H1 (cell line): ENCODE data around the gene MACF1. TPM values are rescaled to one million over a fixed set of nuclear protein-coding genes. Genes with fewer than 3 reads are reported as not detected.
A peak's percentile ranks its signal among the peaks of the same experiment; 100 is the strongest.

ENCODE experiments used
- ASH2L ChIP-seq: fragments of 200-600, 300-600 bp; sonication (generic); IDR thresholded peaks from one replicate; pipeline ENCODE4 v1.7.1; 2017; ENCODE audit warnings: low read length
- BCL11A ChIP-seq, 2 experiments: IDR thresholded peaks; one replicate each; pipeline ENCODE4 v1.6.1; 2011; ENCODE audit warnings: low read depth in 2 of 2, low read length in 2 of 2, mild to moderate bottlenecking in 2 of 2
- CBX8 ChIP-seq: fragments of 300-800, 300-1000 bp; sonication (generic); IDR thresholded peaks from 2 replicates; pipeline ENCODE4 v1.7.1; 2016; ENCODE audit warnings: low read depth, low read length, borderline replicate concordance
- CHD1 ChIP-seq: IDR thresholded peaks from 2 replicates; pipeline ENCODE4 v1.6.1; 2012; ENCODE audit warnings: low read depth, low read length, improper control_type of control experiment
- EP300 ChIP-seq, 2 experiments: IDR thresholded peaks; 1 replicate in 1 of 2; 2 replicates in 1 of 2; pipeline ENCODE4 v1.6.1; 2011 to 2012; ENCODE audit warnings: low read depth in 2 of 2, low read length in 2 of 2, mild to moderate bottlenecking in 2 of 2, borderline replicate concordance in 1 of 2, inconsistent platforms in 1 of 2, moderate library complexity in 1 of 2
- EZH2 ChIP-seq: fragments of 200-600 bp; sonication (generic); IDR thresholded peaks from 2 replicates; pipeline ENCODE4 v1.7.1; 2012; ENCODE audit warnings: low read depth, mild to moderate bottlenecking, moderate library complexity, low read length, inconsistent platforms; ENCODE audit not compliant: severe bottlenecking
- GTF2F1 ChIP-seq: IDR thresholded peaks from 2 replicates; pipeline ENCODE4 v1.6.1; 2012; ENCODE audit warnings: low read depth, low read length, improper control_type of control experiment, borderline replicate concordance
- HDAC2 ChIP-seq, 2 experiments: fragments of 300-600 bp in 1 of 2; sonication (generic) in 1 of 2; IDR thresholded peaks; 2 replicates each; pipeline ENCODE4 v1.6.1; 2011 to 2012; ENCODE audit warnings: low read depth in 2 of 2, low read length in 2 of 2, mild to moderate bottlenecking in 2 of 2, moderate library complexity in 2 of 2, borderline replicate concordance in 1 of 2, inconsistent platforms in 1 of 2
- HDAC6 ChIP-seq: IDR thresholded peaks from one replicate; pipeline ENCODE4 v1.7.1; 2012; ENCODE audit warnings: low read depth, mild to moderate bottlenecking, inconsistent platforms, low read length, moderate library complexity
- JUN ChIP-seq: IDR thresholded peaks from 2 replicates; pipeline ENCODE4 v1.6.1; 2011; ENCODE audit warnings: low read depth, mild to moderate bottlenecking, improper control_type of control experiment, low read length
- JUND ChIP-seq: IDR thresholded peaks from 2 replicates; pipeline ENCODE4 v1.6.1; 2011; ENCODE audit warnings: mild to moderate bottlenecking, improper control_type of control experiment, low read length
- MAFK ChIP-seq: IDR thresholded peaks from 2 replicates; pipeline ENCODE4 v1.6.1; 2012; ENCODE audit warnings: low read depth, mild to moderate bottlenecking, improper control_type of control experiment, low read length
- NANOG ChIP-seq: IDR thresholded peaks from 2 replicates; pipeline ENCODE4 v1.6.1; 2011; ENCODE audit warnings: low read length, low read depth, mild to moderate bottlenecking, inconsistent platforms; ENCODE audit not compliant: insufficient read depth, poor library complexity, severe bottlenecking
- POLR2A ChIP-seq, 2 experiments: IDR thresholded peaks; 1 replicate in 1 of 2; 2 replicates in 1 of 2; pipeline ENCODE4 v1.6.1; 2011; ENCODE audit warnings: low read depth in 2 of 2, low read length in 2 of 2, mild to moderate bottlenecking in 2 of 2; ENCODE audit errors: control extremely low read depth in 1 of 2
- POU5F1 ChIP-seq: IDR thresholded peaks from 2 replicates; pipeline ENCODE4 v1.6.1; 2011; ENCODE audit warnings: low read depth, mild to moderate bottlenecking, low read length, moderate library complexity
- SIN3A ChIP-seq, 2 experiments: IDR thresholded peaks in 1 of 2; conservative IDR thresholded peaks in 1 of 2; 2 replicates each; pipeline ENCODE4 v1.6.1; 2011 to 2012; ENCODE audit warnings: low read length in 2 of 2, improper control_type of control experiment in 1 of 2, low read depth in 1 of 2, mild to moderate bottlenecking in 1 of 2
- SIX5 ChIP-seq: IDR thresholded peaks from 2 replicates; pipeline ENCODE4 v1.6.1; 2011; ENCODE audit warnings: mild to moderate bottlenecking, low read depth, low read length
- SP1 ChIP-seq: IDR thresholded peaks from 2 replicates; pipeline ENCODE4 v1.6.1; 2011; ENCODE audit warnings: low read depth, low read length
- SRF ChIP-seq: IDR thresholded peaks from 2 replicates; pipeline ENCODE4 v1.6.1; 2011; ENCODE audit warnings: mild to moderate bottlenecking, low read depth, low read length, moderate library complexity
- TAF1 ChIP-seq: IDR thresholded peaks from 2 replicates; pipeline ENCODE4 v1.6.1; 2011; ENCODE audit warnings: mild to moderate bottlenecking, low read depth, low read length
- YY1 ChIP-seq: IDR thresholded peaks from 2 replicates; pipeline ENCODE4 v1.6.1; 2011; ENCODE audit warnings: low read depth, mild to moderate bottlenecking, low read length
- polyA plus RNA-seq, 7 experiments: library from polyadenylated mRNA; depleted of rRNA in 3 of 7; stranded (reverse) in 5 of 7; unstranded in 2 of 7; fragments of >200 nt in 5 of 7; fragments of 200-250 nt in 2 of 7; gene quantifications; 1 replicate in 5 of 7; 2 replicates in 1 of 7; 4 replicates in 1 of 7; pipeline versions ENCODE4 v1.2.1 to v1.2.3, GENCODE V29; 2011 to 2013; ENCODE audit warnings: missing spikeins in 2 of 7, mixed read lengths in 2 of 7
- total RNA-seq: library from RNA; stranded (reverse); fragmentation: NEBNext Ultra II Directional; extraction: Animal tissue kit (Norgen Biotek cat#: 25700); gene quantifications from 2 replicates; pipeline ENCODE4 v1.2.1, GENCODE V29; 2021
- TF ChIP-seq, protein P1 (sequence below): IDR thresholded peaks from 2 replicates; pipeline ENCODE4 v1.6.1; 2012; ENCODE audit warnings: inconsistent platforms
- TF ChIP-seq, protein P2 (sequence below): IDR thresholded peaks from 2 replicates; pipeline ENCODE4 v1.6.1; 2011; ENCODE audit warnings: low read depth, mild to moderate bottlenecking, low read length; ENCODE audit not compliant: insufficient read depth

Gene MACF1
- total and polyA plus RNA-seq, 2 of the 8 experiments (the other 6 are each of a cell fraction or from before 2014, with no cell fraction given): 59.8 to 285 TPM

DNA sequence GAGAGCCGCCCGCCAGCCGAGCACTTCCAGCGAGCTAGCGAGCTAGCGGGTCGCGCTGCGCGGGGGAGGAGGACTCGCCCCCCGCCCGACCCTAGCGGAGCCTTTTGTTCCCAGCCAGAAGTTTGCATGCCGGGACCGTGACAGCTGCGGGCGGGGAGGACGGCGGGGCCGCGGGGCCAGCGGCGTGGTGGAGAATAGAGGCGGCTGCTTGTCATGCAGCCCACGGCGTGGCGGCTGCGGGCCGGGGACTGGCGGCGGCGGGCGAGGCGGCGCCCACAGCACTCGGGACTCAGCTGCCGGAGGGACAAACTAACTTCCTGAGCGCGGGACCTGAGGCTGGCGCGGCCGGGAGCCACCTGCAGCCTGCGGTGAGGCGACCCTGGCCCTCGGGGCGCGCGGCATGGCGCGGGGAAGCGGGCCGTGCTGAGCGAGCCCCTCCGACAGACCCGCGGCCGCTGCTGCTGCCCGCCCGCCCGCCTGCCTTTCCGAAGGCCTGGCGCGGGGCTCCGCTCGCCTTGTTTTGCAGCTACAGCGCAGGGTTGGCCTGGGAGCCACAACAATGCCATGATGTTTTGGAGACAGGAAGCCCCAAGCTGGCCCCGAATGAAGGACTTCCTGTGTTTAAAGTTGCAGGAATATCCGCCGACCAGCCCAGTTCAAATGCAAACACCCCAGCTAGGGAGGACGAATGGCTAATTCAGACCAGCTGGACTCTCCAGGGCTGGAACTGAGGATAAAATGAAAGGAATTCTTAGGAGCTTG, 204.7 kb downstream of the MACF1 start (continued):
- TF ChIP-seq CBX8 (no peak), CHD1 (no peak), SIN3A (conservative IDR thresholded peaks at IDR 0.05 in 1 of 2, IDR thresholded peaks at IDR 0.05 in 1 of 2; ENCODE audit: low read depth in 1 of 2, low read length in 2 of 2) (0 out of 4 replicates have a peak, but pooled peaks of 1 of the 2 experiments have one; percentile 70), SP1 (no peak), HDAC6 (no peak), MAFK (no peak), TAF1 (peak; percentile 40; the same call in 1 of the 2 replicates), POU5F1 (no peak), BCL11A (IDR thresholded peaks at IDR 0.05; ENCODE audit: low read depth in 2 of 2, low read length in 2 of 2) (no peak), NANOG (no peak), EZH2 (no peak), HDAC2 (IDR thresholded peaks at IDR 0.05; ENCODE audit: borderline replicate concordance in 1 of 2, low read depth in 2 of 2, low read length in 2 of 2) (0 out of 4 replicates have a peak, but pooled peaks of 1 of the 2 experiments have one; percentile 21), ASH2L (peak; percentile 61), JUN (no peak), GTF2F1 (no peak), EP300 (IDR thresholded peaks at IDR 0.05; ENCODE audit: borderline replicate concordance in 1 of 2, low read depth in 2 of 2, low read length in 2 of 2) (no peak), YY1 (no peak), POLR2A (IDR thresholded peaks at IDR 0.05; ENCODE audit: control extremely low read depth in 1 of 2, low read depth in 2 of 2, low read length in 2 of 2) (no peak; a peak in 1 of 3 replicates), SIX5 (no peak), SRF (no peak), JUND (no peak)
- TF ChIP-seq, protein P1, sequence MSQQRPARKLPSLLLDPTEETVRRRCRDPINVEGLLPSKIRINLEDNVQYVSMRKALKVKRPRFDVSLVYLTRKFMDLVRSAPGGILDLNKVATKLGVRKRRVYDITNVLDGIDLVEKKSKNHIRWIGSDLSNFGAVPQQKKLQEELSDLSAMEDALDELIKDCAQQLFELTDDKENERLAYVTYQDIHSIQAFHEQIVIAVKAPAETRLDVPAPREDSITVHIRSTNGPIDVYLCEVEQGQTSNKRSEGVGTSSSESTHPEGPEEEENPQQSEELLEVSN: no peak
- TF ChIP-seq, protein P2, sequence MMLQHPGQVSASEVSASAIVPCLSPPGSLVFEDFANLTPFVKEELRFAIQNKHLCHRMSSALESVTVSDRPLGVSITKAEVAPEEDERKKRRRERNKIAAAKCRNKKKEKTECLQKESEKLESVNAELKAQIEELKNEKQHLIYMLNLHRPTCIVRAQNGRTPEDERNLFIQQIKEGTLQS: no peak
